ENCODE measurements around the gene ANKRD44. TPM values are rescaled to one million over a fixed set of nuclear protein-coding genes. Genes with fewer than 3 reads are reported as not detected.

Gene ANKRD44
- total and polyA plus RNA-seq, 2 of the 8 experiments (the other 6 are each of a cell fraction or from before 2014, with no cell fraction given): 1.2 to 1.3 TPM

DNA sequence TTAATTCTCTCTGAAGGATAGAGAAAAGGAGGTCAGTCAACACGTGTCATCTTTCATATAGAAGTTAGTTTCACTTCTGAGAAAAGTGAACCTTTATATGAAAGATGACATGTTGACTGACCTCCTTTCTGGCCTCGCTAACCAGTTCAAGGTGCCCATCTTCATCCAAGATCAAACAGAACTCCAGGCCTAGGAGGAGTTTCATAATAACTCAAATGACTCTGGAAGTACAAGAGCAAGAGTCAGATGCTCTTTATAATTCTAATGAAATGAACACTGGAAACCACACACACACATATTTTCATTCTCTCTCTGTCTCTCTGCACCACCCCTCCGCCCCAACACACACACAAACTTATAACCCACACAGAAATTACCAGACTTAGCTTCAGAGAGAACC lies 16.3 kb downstream of the ANKRD44 start (continued):
- TF ChIP-seq, protein P1, sequence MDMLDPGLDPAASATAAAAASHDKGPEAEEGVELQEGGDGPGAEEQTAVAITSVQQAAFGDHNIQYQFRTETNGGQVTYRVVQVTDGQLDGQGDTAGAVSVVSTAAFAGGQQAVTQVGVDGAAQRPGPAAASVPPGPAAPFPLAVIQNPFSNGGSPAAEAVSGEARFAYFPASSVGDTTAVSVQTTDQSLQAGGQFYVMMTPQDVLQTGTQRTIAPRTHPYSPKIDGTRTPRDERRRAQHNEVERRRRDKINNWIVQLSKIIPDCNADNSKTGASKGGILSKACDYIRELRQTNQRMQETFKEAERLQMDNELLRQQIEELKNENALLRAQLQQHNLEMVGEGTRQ (IDR thresholded peaks at IDR 0.05; ENCODE audit: low read length): no peak
- TF ChIP-seq KDM5A (IDR thresholded peaks at IDR 0.05; ENCODE audit: low read length): no peak

Measured in H1 (cell line).